GDM1 (cell line): ENCODE results near the gene SMR3A.

Source experiments
- DNase-seq: peaks from one replicate; lab custom pipeline; 2025; lab: John Stamatoyannopoulos, UW

SMR3A gene

DNA sequence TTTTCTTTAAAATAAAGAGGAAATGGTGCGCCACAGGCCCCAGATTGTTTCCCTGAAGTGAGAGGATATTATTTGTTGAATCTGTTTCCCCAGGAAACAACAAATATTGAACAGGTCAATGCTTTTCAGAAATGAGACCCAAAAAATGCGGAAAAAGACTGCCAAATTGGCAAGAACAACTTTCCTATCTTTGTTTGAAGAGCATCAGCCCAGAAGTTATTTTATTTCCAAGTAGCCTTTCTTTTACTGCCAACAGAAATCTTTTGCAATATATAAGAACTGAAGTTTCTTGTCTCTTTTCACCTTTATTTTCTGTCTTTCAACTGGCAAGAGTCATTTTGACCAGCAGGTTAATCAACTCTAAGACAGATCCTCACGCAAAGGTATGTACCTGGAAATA lies at the start of gene SMR3A:
Gene SMR3A, plus strand, starts transcription at position 301 of the 400 bp plus-strand sequence. CDS start 1,356 bp downstream, outside the sequence.
- DNase-seq = no peak

DNA sequence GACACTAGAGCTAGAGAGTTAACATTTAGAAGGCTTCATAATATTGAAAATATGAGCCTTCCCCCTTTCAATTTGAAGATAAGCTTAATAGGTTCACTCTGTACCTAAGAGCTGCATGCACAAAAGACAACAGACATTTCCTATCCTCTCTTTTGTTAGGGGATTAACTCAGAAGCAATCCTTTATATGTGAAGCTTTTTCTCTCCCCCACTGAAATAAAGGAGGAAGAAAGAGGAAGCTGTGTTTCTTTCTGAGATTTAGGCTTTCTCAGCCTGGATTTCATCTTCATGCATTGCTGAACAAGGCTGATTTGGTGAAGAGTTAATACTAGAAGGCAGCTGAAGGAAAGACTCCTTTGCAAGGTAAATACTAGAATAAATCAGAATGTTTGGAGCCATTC lies 46.8 kb upstream of the SMR3A start:
- no peak for DNase-seq

DNA sequence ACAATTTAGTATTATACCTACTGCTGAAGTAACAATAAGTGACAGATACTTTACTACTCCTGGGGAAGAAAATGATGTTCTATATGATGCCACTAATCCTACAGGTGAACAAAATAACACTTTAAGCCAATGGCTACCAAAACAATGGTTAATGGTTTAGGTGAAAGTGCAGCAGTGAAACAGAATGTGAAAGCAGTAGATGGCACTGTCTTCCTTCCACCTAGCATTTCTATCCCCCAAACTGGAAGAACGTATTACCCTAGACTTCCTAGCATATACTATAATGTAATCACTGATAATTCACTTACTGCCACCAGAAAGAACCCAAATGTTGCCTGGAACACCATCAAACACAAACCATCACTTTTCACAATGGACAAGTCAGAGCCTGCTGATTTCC lies 44.6 kb upstream of the SMR3A start:
- DNase-seq = no peak

DNA sequence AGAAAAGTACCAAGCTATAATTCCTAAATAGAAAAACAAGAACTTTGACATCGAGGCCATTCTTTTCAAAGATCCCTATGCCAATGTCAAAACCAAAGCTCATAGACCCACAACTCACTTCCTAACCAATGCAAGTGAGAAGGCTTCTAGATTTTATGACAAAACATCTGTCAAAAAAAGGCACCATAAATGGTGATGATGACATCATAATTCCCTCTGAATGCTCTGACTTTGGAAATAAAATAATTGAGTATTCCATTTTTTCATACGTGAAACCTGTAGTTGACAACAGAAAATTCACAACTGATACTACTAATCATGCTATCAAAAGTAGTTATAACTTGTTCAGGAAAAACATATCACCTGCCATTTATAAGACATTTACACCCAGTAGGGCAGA lies 34.5 kb upstream of the SMR3A start:
- DNase-seq = no peak

DNA sequence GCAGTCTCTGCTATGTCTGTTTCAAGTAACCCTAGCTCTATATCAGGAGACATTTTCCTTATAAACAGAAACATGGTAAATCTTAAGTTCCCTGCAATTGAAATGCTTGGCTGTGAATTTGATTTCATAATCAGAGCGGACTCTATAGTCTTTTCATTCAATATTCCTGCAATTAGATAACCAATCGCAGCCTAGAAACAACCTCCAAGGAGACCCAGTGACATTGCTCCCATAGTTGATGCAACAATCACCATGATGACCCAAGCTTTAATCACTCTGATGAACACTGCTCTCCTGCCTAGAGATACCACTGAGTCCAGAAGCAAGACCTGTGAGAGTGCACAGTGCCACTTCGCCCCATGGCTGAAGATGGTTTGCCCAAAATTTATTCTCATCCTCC lies 25.9 kb upstream of the SMR3A start, which contains the start of gene CABS1:
Gene CABS1, plus strand, starts transcription at position 301 of the 400 bp plus-strand sequence. Its CDS starts 59 bp downstream, at position 360.
- DNase-seq = no peak

DNA sequence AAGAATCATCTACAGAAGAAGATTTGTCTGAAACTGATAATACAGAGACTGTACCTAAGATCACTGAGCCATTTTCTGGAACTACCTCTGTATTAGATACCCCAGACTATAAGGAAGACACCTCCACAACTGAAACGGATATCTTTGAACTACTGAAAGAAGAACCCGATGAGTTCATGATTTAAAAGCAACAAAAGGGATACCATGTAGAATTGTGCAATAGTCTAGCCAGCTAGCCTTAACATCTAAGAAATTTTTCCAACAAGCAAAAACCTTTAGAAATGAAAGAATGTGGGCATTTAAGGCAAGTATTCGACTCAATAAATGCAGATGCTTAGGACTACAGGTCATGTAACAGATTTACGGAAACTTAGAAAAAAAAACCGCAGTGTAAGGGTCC lies 24.5 kb upstream of the SMR3A start:
- DNase-seq = no peak

DNA sequence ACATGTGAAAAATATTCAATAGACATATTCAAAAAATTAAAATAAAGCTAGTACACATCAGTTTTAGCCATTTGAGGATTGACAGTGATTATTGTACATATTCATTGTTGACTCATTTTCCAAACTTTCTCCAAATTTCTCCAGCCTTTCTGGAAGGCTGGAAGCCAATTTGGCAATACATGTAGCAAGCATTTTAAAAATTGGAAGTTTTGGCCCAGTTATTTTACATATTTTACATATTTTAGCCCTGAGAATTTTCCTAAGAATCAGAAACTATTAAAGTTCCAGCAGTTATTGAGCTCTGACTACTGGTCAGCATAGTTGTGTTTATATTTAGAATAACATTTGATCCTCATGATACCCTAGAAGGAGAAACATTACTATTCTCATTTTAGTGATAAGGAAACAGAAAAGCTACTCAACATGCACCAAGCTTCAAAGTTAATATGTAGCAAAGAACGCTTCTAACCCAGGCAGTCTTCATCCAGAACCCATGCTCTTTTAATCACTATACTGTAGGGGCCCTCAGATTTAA lies 22.6 kb upstream of the SMR3A start:
- no peak for DNase-seq

DNA sequence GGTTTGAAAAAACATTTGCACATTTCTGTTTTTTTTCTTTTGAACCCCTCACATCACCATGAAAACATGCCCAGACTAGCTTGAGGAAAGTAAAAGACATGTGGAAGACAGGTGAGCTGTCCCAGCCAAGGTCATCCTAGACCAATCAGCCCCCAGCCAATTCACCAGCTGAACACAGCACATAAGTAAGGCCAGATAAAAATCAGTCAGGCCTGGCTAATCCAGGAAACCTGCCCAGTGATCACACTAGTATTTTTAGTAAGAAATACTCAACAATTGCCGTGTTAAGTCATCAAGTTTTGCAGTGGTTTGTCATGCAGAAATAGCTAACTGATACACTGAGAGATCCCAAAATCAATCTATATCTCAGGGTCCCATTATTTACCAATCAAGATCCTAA lies 4.4 kb upstream of the SMR3A start:
- no peak for DNase-seq

DNA sequence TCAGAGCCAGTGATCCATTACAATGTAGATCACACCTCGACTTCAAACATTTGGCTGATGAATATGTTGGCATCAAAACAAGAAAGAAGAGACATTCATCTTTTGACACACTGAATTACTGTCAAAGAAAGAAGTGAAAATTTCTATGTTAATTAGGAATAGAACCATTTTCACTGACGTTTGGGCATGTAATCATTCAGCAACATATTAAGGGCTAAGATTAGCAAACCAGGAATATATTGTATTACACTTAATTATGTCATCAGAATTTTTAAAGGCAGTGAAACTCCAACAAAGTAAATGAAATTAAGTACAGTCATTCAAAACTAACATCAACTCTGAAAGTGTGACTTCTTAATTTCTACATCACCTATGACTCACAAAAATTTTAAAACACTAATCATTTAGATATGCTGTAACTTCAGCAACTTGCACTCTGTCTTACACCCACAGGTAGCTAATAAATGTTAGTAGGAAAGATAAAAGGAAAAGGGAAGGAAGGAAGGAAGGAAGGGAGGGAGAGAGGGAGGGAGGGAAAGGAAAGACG lies 1.4 kb upstream of the SMR3A start:
- DNase-seq = no peak

DNA sequence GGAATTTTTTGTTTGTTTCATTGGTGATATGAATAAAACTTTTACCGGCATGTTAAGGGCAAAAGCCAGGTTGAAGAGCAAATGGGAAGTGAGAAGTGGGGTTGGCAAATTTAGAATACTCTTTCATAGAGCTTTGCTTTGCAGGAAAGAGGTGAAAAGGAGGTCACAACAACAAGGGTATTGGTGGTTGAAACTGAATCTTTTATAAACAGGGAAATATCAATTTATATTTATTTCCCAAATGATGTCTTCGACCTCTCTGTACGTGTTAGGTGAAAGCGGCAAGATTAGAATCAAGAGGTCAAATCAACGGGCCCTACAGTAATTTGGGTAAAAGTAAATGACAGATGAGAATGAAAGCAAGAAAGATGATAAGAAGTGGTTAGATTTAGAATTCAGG lies 3.4 kb downstream of the SMR3A start:
- DNase-seq = no peak

DNA sequence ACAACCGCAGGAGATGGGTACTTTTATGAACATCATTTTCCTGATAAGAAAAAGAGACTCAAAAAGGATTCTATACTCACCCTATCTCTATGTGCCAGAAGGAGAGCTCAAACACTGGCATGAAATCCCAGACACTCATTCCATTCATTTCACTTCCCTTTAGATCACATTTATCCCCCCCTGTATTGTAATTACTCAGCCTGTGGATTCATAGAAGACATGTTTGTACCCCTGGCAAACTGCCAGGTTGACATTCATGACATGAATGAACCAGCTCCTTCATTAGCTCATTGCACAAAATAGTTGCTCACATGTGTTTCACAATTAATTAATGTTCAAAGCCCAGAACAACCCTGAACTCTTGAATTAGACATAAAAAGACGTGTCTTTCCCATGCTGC lies 4.9 kb downstream of the SMR3A start:
- no peak for DNase-seq

DNA sequence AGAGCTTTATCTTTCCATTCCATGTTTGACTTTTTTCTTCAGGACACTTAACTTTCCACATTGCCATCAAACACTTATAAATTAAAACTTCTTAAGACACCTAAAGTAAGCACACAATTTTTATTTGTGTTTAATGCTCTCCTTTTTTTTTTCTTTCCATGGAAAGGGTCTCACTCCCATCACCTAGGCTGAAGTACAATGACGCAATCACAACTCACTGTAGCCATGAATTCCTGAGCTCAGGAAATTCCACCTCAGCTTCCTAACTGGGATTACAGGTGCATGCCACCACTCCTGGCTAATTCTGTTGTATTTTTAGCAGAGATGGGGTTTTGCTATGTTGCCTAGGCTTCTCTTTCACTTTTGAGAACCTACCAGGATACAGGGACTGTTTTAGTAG lies 7.3 kb downstream of the SMR3A start:
- DNase-seq = no peak

DNA sequence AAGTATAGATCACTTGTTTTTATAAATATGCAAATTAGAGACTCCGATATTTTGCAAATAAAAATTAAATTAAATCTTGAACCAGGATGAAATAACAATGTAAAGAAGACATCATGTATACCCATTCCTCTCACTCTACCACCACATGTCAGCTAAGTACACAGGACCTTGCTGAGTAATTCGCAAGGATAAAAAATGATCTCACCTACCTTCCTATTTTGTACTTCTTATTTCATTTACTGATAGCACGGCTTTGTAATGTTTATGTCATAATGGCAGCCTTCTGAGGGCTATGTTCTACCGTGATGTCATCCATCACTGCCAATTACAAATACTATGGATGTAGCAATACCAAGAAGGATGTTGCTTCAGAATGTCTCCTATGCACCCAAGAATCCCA lies 11.4 kb downstream of the SMR3A start:
- no peak for DNase-seq

DNA sequence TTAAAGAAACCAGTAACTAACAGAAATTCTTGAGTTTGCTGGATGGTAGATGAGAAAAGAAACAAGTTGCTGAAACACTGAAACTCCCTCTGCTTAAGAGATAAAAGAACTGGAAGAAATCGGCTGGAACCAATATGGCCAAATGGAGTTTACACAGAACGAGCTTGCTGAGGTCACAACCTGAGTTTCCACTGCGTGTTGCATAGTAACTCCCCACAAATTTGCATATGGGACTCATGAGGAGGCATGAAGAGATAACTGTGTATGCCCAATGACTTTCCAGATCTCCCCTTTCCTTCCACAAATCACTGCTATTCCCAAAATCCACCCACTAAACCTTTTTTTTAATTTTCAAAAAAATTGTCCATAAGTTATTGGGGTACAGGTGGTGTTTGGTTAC lies 12.2 kb downstream of the SMR3A start:
- DNase-seq = no peak

DNA sequence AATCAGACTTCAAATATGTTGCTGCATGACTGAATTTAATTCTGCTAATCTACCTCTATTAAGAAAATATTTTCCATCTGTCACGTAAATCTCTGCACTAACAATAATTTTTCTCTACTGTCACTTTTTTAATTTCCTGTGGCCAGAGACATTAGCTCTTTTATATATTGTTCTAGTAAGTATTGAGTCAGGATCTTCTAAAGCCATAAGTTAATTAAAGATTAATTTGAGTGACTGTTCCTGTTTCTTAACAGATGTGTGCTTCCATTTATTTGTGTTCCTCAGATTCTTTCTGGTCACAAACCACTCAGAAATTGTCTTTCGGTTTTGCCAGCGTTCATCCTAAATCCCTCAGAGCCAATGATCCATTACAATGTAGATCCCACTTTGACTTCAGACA lies 20.0 kb downstream of the SMR3A start:
- DNase-seq = no peak

DNA sequence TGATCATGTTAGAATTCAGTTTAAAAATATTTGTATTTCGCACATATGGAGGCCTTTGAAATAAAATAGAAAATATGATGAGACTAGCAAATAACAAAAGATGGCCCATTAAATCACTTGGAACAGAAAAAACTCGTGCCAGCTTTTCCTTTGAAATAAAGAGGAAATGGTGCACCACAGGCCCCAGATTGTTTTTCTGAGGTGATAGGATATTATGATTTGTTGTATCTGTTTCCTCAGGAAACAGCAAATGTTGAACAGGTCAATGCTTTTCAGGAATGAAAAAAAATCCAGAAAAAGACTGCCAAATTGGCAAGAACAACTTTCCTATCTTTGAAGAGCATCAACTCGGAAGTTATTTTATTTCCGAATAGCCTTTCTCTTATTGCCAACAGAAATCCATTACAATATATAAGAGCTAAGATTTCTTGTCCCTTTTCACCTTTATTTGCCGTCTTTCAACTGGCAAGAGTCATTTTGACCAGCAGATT lies 22.2 kb downstream of the SMR3A start, which contains the start of gene SMR3B:
Gene SMR3B, plus strand, starts transcription at position 441 of the 491 bp plus-strand sequence. CDS start 1,380 bp downstream, outside the sequence.
- DNase-seq = no peak

DNA sequence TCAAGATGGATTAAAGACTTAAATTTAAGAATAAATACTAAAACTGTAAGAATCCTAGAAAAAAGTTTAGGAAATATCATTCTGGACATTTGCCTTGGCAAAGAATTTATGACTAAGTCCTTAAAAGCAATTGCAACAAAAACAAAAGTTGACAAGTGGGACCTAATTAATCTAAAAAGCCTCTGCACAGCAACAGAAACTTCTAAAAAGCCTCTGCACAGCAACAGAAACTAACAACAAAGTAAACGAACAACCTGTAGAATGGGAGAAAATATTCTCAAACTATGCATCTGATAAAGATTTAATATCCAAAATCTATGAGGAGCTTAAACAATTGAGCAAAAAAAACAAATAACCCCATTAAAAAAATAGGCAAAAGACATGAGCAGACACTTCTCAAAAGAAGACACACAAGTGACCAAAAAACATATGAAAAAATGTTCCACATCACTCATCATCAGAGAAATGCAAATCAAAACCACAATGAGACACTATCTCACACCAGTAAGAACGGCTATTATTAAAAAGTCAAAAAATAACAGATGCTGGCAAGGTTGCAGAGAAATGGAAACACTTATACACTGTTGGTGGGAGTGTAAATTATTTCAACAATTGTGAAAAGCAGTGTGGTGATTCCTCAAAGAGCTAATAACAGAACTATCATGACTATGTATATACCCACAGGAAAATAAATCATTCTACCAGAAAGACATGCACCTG lies 31.7 kb downstream of the SMR3A start:
- DNase-seq = no peak

DNA sequence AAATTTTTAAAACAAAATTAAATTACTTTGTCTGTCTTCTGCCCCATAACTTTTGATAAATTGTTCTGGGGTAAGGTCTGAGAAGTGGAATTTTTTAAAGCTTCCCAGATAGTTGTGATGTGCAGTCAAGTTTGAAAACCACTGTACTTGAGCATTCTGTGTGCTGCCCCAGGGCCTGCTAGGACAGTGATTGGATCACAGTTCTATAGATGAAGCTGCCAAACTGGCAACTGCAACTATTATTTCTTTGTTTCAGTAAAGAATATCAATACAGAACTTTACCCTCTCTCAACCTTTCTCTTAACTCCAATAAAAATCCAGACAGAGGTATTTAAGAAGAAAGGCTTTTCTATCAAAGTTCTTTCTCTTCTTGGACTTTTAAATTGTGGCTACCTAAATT lies 37.0 kb downstream of the SMR3A start, which contains the start of gene OPRPN:
Gene OPRPN, plus strand, starts transcription at position 361 of the 400 bp plus-strand sequence. CDS start 1,346 bp downstream, outside the sequence.
- DNase-seq = no peak

DNA sequence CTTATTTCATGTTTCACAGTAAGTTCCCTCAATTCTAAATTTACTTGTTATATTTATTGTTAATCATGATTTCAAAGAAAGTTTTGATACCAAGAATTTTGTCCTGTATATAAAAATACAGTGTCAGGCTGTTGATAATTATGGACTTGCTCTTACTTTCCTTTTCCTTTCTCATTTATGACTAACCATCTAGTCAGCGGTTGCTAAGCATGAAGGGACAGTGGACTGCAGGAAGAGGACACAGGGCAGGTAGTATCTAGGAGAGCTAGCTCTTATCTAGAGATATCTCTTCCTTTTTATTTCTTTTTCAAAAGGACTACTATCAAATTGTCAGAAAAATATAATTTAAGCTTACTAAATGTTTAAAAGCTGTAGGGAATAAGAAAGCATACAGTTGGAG lies 38.8 kb downstream of the SMR3A start:
- no peak for DNase-seq

DNA sequence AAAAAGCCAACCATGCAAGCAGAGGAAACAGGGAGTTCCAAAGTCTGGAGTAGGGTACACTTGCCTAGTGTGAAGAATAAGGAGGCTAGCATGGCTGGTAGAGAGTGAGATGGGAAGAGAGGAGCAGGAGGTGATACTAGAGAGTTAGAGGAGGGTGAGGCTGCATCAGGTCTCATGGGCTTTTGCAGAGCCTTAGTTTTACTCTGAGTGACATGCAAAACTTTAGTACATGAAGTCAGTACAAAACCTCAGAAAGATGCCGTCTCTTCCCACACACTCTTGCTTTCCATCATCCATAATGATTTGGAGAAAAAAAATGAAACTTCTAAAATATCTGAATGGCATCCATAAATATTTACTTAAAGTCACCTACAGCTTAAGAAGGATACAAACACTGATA lies 42.2 kb downstream of the SMR3A start:
- DNase-seq = no peak

DNA sequence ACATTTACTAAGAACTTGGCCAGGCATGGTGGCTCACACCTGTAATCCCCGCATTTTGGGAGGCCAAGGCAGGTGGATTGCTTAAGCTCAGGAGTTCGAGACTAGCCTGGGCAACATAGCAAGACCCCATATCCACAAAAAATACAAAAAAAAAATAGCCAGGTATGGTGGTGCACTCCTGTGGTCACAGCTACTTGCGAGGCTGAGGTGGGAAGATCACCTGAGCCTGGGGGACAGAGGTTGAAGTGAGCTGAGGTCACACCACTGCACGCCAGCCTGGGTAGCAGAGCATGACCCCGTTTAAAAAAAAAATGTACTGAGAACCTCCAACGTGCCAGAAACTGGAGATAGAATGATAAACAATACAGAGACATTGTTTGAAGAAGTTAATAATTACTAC lies 45.2 kb downstream of the SMR3A start:
- DNase-seq = no peak
